AML-193 (cell line): ENCODE measurements around the gene RTTN.
A peak's percentile ranks its signal among the peaks of the same experiment; 100 is the strongest.
"Not testable (repeated sequence)": the region's sequence is repeated elsewhere in the genome, so short reads cannot be mapped to it uniquely, and the experiment has no call there.

Experiments
- DNase-seq, 2 experiments: peaks; one replicate each; lab custom pipeline; 2025; lab: John Stamatoyannopoulos, UW

RTTN gene

GRCh38 chr18:70149616-70150301, 55.7 kb downstream of the RTTN start:
- no peak for DNase-seq

GRCh38 chr18:70149156-70149555, 56.3 kb downstream of the RTTN start:
- DNase-seq, result no peak

- no peak for DNase-seq
Observed at GRCh38 chr18:70148039-70148938, 57.2 kb downstream of the RTTN start.

GRCh38 chr18:70146174-70146573, 59.3 kb downstream of the RTTN start:
- DNase-seq, result no peak

GRCh38 chr18:70142001-70142400, 63.5 kb downstream of the RTTN start:
- DNase-seq, result no peak

GRCh38 chr18:70139138-70139537, 66.3 kb downstream of the RTTN start:
- DNase-seq, result no peak

GRCh38 chr18:70135604-70136003, 69.9 kb downstream of the RTTN start:
- DNase-seq, result peak in 1 of 2 experiments; percentile 8

GRCh38 chr18:70132999-70133398, 72.5 kb downstream of the RTTN start:
- DNase-seq, result no peak

GRCh38 chr18:70128271-70128670, 77.2 kb downstream of the RTTN start:
- no peak for DNase-seq

GRCh38 chr18:70127359-70127758, 78.1 kb downstream of the RTTN start:
- no peak for DNase-seq

- no peak for DNase-seq
Observed at GRCh38 chr18:70126832-70127231, 78.7 kb downstream of the RTTN start.

- DNase-seq, result no peak
Observed at GRCh38 chr18:70124139-70124538, 81.3 kb downstream of the RTTN start.

- no peak for DNase-seq
Observed at GRCh38 chr18:70121842-70122241, 83.6 kb downstream of the RTTN start.

- no peak for DNase-seq
Observed at GRCh38 chr18:70116949-70117348, 88.5 kb downstream of the RTTN start.

- DNase-seq, result no peak
Observed at GRCh38 chr18:70113511-70113910, 92.0 kb downstream of the RTTN start.

GRCh38 chr18:70110678-70111077, 94.8 kb downstream of the RTTN start:
- DNase-seq, result no peak

- no peak for DNase-seq
Observed at GRCh38 chr18:70107091-70107490, 98.4 kb downstream of the RTTN start.

GRCh38 chr18:70102854-70103253, 102.6 kb downstream of the RTTN start:
- not testable (repeated sequence) for DNase-seq

- DNase-seq, result no peak
Observed at GRCh38 chr18:70089858-70090257, 115.6 kb downstream of the RTTN start.

GRCh38 chr18:70086085-70086484, 119.4 kb downstream of the RTTN start:
- DNase-seq, result no peak

- no peak for DNase-seq
Observed at GRCh38 chr18:70085641-70086040, 119.8 kb downstream of the RTTN start.

GRCh38 chr18:70082430-70082829, 123.1 kb downstream of the RTTN start:
- no peak for DNase-seq

- DNase-seq, result no peak
Observed at GRCh38 chr18:70078106-70078505, 127.4 kb downstream of the RTTN start.
